Psoas muscle (tissue), 8 donors: ENCODE results near the gene NKAIN1. TPM values are rescaled to one million over a fixed set of nuclear protein-coding genes. Genes with fewer than 3 reads are reported as not detected.

ENCODE experiments used
- ATAC-seq, 4 donors: fragments of 200-7000 bp; cut with Tn5 transposase; one replicate each; pipeline ENCODE4 v1.9.1; 2020; ENCODE audit warnings: moderate library complexity in 3 of 4, mild to moderate bottlenecking in 2 of 4
- DNase-seq, 2 donors: peaks; one replicate each; pipeline ENCODE4 v3.0.0-alpha.2; 2020
- H3K27ac ChIP-seq: fragments of 200-600 bp; one replicate; pipeline ENCODE4 v1.8.0; 2022
- H3K27me3 ChIP-seq, 3 donors: fragments of 200-600 bp in 1 of 3; one replicate each; pipeline versions ENCODE4 v1.6.1 to v1.8.0; 2013 to 2022; ENCODE audit warnings: low read length in 2 of 3, mild to moderate bottlenecking in 2 of 3, moderate library complexity in 1 of 3; ENCODE audit not compliant: insufficient read depth in 3 of 3
- H3K36me3 ChIP-seq, 2 donors: fragments of 200-600 bp in 1 of 2; one replicate each; pipeline versions ENCODE4 v1.6.1 to v1.8.0; 2013 to 2022; ENCODE audit warnings: low read depth in 1 of 2, mild to moderate bottlenecking in 1 of 2, moderate library complexity in 1 of 2; ENCODE audit not compliant: insufficient read depth in 1 of 2
- H3K4me1 ChIP-seq: fragments of 200-600 bp; one replicate; pipeline ENCODE4 v1.8.0; 2022
- H3K4me3 ChIP-seq: fragments of 200-600 bp; one replicate; pipeline ENCODE4 v1.8.0; 2022; ENCODE audit warnings: mild to moderate bottlenecking
- H3K9me3 ChIP-seq: fragments of 200-600 bp; one replicate; pipeline ENCODE4 v1.8.0; 2022
- CTCF ChIP-seq: fragments of 200-600 bp; IDR thresholded peaks from one replicate; pipeline ENCODE4 v1.8.0; 2022; ENCODE audit warnings: antibody characterized with exemption
- WGBS, 3 donors: extraction: QIAGEN DNeasy Blood & Tissue Kit; methylation state at CpG; one replicate each; pipeline versions ENCODE4 v1.1.6 to v1.1.7; 2013; 5-methylcytosine and 5-hydroxymethylcytosine counted together
- intact Hi-C, 2 donors: fragments of 100-400 bp; cut with DNase I; formaldehyde crosslinking; loops; one replicate each; pipeline versions ENCODE4 v1.11.0 to v1.14.2; 2022
- polyA plus RNA-seq, 3 donors: library from polyadenylated mRNA; stranded (reverse); fragments of 200-250 nt; gene quantifications; one replicate each; pipeline ENCODE4 v1.2.3, GENCODE V29; 2013
- total RNA-seq, 4 donors: library from RNA; stranded (reverse); fragmentation: NEBNext Ultra II Directional in 2 of 4; extraction: Animal tissue kit (Norgen Biotek cat#: 25700) in 2 of 4; gene quantifications; one replicate each; pipeline versions ENCODE4 v1.2.1 to v1.2.4, GENCODE V29; 2021 to 2023
- donor health status: healthy with polysubstance abuse.
- donor health status: DM: no; HTN: no; CAD: no; lungs with moderate emphysema.
- donor health status: Bipolar disorder and iron deficiency.
- donor health status: healthy.
- donor health status: DM: yes; HTN: yes; CAD: no.
- donor health status: DM: no; HTN: no; CAD: no.
- donor health status: DM: no; HTN: no; CAD: no.
- donor health status: DM: yes; HTN: yes; CAD: no.

The NKAIN1 gene
- total and polyA plus RNA-seq, 7 donors, result 3.3 to 11.9 (median 5.3) TPM

- H3K36me3 ChIP-seq, result peaks cover 0 to 10% of the 10 kb centered on the region in 2 donors
- no peaks in the 10 kb centered on the region for H3K4me1 ChIP-seq
- peak overlapping the region; percentile 82 for H3K4me3 ChIP-seq
- no peaks in the 10 kb centered on the region for H3K27me3 ChIP-seq
- WGBS, 3 donors, result 79 to 85% (median 84%) methylated on average over 19 of the region's 19 CpGs
- intact Hi-C loops, result loop anchor here in 1 of 2 donors (5.0 kb wide), 1 partner anchor 82 kb away; no protein-coding TSS in a partner anchor
- no peaks in the 10 kb centered on the region for H3K9me3 ChIP-seq
- peak overlapping the region; percentile 87 for H3K27ac ChIP-seq
- DNase-seq (no peak), ATAC-seq (no peak)
- no peak for TF ChIP-seq CTCF
Measured at GRCh38 chr1:31154000-31154631, 85.6 kb downstream of the NKAIN1 start.

GRCh38 chr1:31153423-31153822, 86.3 kb downstream of the NKAIN1 start:
- intact Hi-C loops, result loop anchor here in 1 of 2 donors (5.0 kb wide), 1 partner anchor 81 kb away; no protein-coding TSS in a partner anchor
- DNase-seq (no peak), ATAC-seq (no peak)
- no peak for TF ChIP-seq CTCF
- 93 to 96% (median 94%) methylated on average over 3 of the region's 3 CpGs for WGBS, 3 donors
- no peaks in the 10 kb centered on the region for H3K9me3 ChIP-seq
- no peaks in the 10 kb centered on the region for H3K4me1 ChIP-seq
- H3K36me3 ChIP-seq, result peaks cover 0 to 10% of the 10 kb centered on the region in 2 donors
- no peak overlapping the region for H3K4me3 ChIP-seq
- H3K27me3 ChIP-seq, result no peaks in the 10 kb centered on the region
- no peak overlapping the region for H3K27ac ChIP-seq

- Histone ChIP-seq H3K4me3 (no peak overlapping the region), H3K9me3 (no peaks in the 10 kb centered on the region), H3K27me3 (no peaks in the 10 kb centered on the region), H3K36me3 (peaks cover 0 to 5% of the 10 kb centered on the region in 2 donors), H3K4me1 (no peaks in the 10 kb centered on the region), H3K27ac (no peak overlapping the region)
- DNase-seq, result no peak
- TF ChIP-seq CTCF, result no peak
- WGBS, 3 donors, result 66 to 74% (median 71%) methylated on average over 8 of the region's 8 CpGs
- intact Hi-C loops, result loop anchor here in 1 of 2 donors (5.0 kb wide), 1 partner anchor 80 kb away; no protein-coding TSS in a partner anchor
- no peak for ATAC-seq
Measured at GRCh38 chr1:31152181-31152795, 87.4 kb downstream of the NKAIN1 start.

- no peak overlapping the region for H3K4me3 ChIP-seq
- H3K9me3 ChIP-seq, result no peaks in the 10 kb centered on the region
- 67 to 92% (median 80%) methylated on average over 3 of the region's 3 CpGs for WGBS, 3 donors
- no peak for TF ChIP-seq CTCF
- H3K27ac ChIP-seq, result no peak overlapping the region
- intact Hi-C loops, result loop anchor here in 1 of 2 donors (5.0 kb wide), 1 partner anchor 79 kb away; no protein-coding TSS in a partner anchor
- DNase-seq (no peak), ATAC-seq (no peak)
- H3K4me1 ChIP-seq, result no peaks in the 10 kb centered on the region
- H3K27me3 ChIP-seq, result no peaks in the 10 kb centered on the region
- peaks cover 0 to under 1% of the 10 kb centered on the region in 2 donors for H3K36me3 ChIP-seq
Measured at GRCh38 chr1:31151402-31151801, 88.3 kb downstream of the NKAIN1 start.
